Measurements from ENCODE around the gene CLDN9. TPM values are rescaled to one million over a fixed set of nuclear protein-coding genes. Genes with fewer than 3 reads are reported as not detected.

CLDN9 gene
- total and polyA plus RNA-seq, 5 donors from 2014 or later, result not detected

- H3K27ac Mint-ChIP-seq, result peak overlapping the region in 1 of 3 donors; percentile 42
- Histone ChIP-seq H3K4me1 (ENCODE audit: control insufficient read depth, insufficient read depth, low read length, poor library complexity, severe bottlenecking) (peaks cover 26% of the 10 kb centered on the region), H3K27me3 (ENCODE audit: control insufficient read depth, insufficient read depth, low read length) (no peaks in the 10 kb centered on the region), H3K27ac (ENCODE audit: insufficient read depth, low read length, poor library complexity, severe bottlenecking) (no peak overlapping the region), H3K9me3 (ENCODE audit: control insufficient read depth in 2 of 2, low read length in 2 of 2) (no peaks in the 10 kb centered on the region), H3K36me3 (ENCODE audit: control insufficient read depth, insufficient read depth, low read length) (no peaks in the 10 kb centered on the region), H3K4me3 (ENCODE audit: low read depth, low read length) (no peak overlapping the region)
- DNase-seq (no peak), ATAC-seq (ENCODE audit: low read depth in 2 of 2) (no peak)
- no peaks in the 10 kb centered on the region for H3K9me3 Mint-ChIP-seq
- H3K4me1 Mint-ChIP-seq, result peaks cover 0 to 18% (median 4%) of the 10 kb centered on the region in 4 donors
- H3K36me3 Mint-ChIP-seq, result no peaks in the 10 kb centered on the region
- peak overlapping the region; percentile 10 to 87 (median 73) for H3K4me3 Mint-ChIP-seq
- peaks cover 13% of the 10 kb centered on the region for H3K27me3 Mint-ChIP-seq
These were observed 30.3 kb upstream of the CLDN9 start for GRCh38 chr16:2982402-2982801.

GRCh38 chr16:2983706-2984136 is 29.0 kb upstream of the CLDN9 start:
- DNase-seq, result peak; percentile 31 to 54 (median 52)
- Mint-ChIP-seq H3K4me3 (peak overlapping the region in 2 of 4 donors; percentile 15 to 50), H3K9me3 (no peaks in the 10 kb centered on the region), H3K36me3 (no peaks in the 10 kb centered on the region), H3K27ac (no peak overlapping the region), H3K4me1 (peaks cover 0 to 18% (median 4%) of the 10 kb centered on the region in 4 donors), H3K27me3 (peaks cover 19% of the 10 kb centered on the region)
- no peak overlapping the region for H3K4me3 ChIP-seq (ENCODE audit: low read depth, low read length)
- H3K27ac ChIP-seq (ENCODE audit: insufficient read depth, low read length, poor library complexity, severe bottlenecking), result no peak overlapping the region
- peak; percentile 44 to 49 for ATAC-seq (ENCODE audit: low read depth in 2 of 2)
- H3K9me3 ChIP-seq (ENCODE audit: control insufficient read depth in 2 of 2, low read length in 2 of 2), result no peaks in the 10 kb centered on the region
- no peaks in the 10 kb centered on the region for H3K27me3 ChIP-seq (ENCODE audit: control insufficient read depth, insufficient read depth, low read length)
- no peaks in the 10 kb centered on the region for H3K36me3 ChIP-seq (ENCODE audit: control insufficient read depth, insufficient read depth, low read length)
- H3K4me1 ChIP-seq (ENCODE audit: control insufficient read depth, insufficient read depth, low read length, poor library complexity, severe bottlenecking), result peaks cover 26% of the 10 kb centered on the region

- no peak overlapping the region for H3K27ac Mint-ChIP-seq
- no peaks in the 10 kb centered on the region for H3K9me3 Mint-ChIP-seq
- H3K4me1 Mint-ChIP-seq, result peaks cover 0 to 18% (median 4%) of the 10 kb centered on the region in 4 donors
- Histone ChIP-seq H3K36me3 (ENCODE audit: control insufficient read depth, insufficient read depth, low read length) (no peaks in the 10 kb centered on the region), H3K4me3 (ENCODE audit: low read depth, low read length) (no peak overlapping the region), H3K27me3 (ENCODE audit: control insufficient read depth, insufficient read depth, low read length) (no peaks in the 10 kb centered on the region), H3K4me1 (ENCODE audit: control insufficient read depth, insufficient read depth, low read length, poor library complexity, severe bottlenecking) (peaks cover 15% of the 10 kb centered on the region), H3K9me3 (ENCODE audit: control insufficient read depth in 2 of 2, low read length in 2 of 2) (no peaks in the 10 kb centered on the region), H3K27ac (ENCODE audit: insufficient read depth, low read length, poor library complexity, severe bottlenecking) (no peak overlapping the region)
- no peak for ATAC-seq (ENCODE audit: low read depth in 2 of 2)
- H3K27me3 Mint-ChIP-seq, result peaks cover 19% of the 10 kb centered on the region
- H3K36me3 Mint-ChIP-seq, result no peaks in the 10 kb centered on the region
- H3K4me3 Mint-ChIP-seq, result no peak overlapping the region
- DNase-seq, result no peak
These were observed 27.3 kb upstream of the CLDN9 start for GRCh38 chr16:2985462-2985861.

GRCh38 chr16:2985893-2986355 is 26.8 kb upstream of the CLDN9 start:
- no peaks in the 10 kb centered on the region for H3K36me3 Mint-ChIP-seq
- H3K4me1 Mint-ChIP-seq, result peaks cover 0 to 15% (median 4%) of the 10 kb centered on the region in 4 donors
- Histone ChIP-seq H3K27ac (ENCODE audit: insufficient read depth, low read length, poor library complexity, severe bottlenecking) (no peak overlapping the region), H3K4me3 (ENCODE audit: low read depth, low read length) (no peak overlapping the region), H3K27me3 (ENCODE audit: control insufficient read depth, insufficient read depth, low read length) (no peaks in the 10 kb centered on the region), H3K36me3 (ENCODE audit: control insufficient read depth, insufficient read depth, low read length) (no peaks in the 10 kb centered on the region), H3K4me1 (ENCODE audit: control insufficient read depth, insufficient read depth, low read length, poor library complexity, severe bottlenecking) (peaks cover 11% of the 10 kb centered on the region), H3K9me3 (ENCODE audit: control insufficient read depth in 2 of 2, low read length in 2 of 2) (no peaks in the 10 kb centered on the region)
- peak overlapping the region in 1 of 3 donors; percentile 84 for H3K27ac Mint-ChIP-seq
- DNase-seq (no peak), ATAC-seq (ENCODE audit: low read depth in 2 of 2) (no peak)
- H3K4me3 Mint-ChIP-seq, result peak overlapping the region in 1 of 4 donors; percentile 79
- peaks cover 19% of the 10 kb centered on the region for H3K27me3 Mint-ChIP-seq
- no peaks in the 10 kb centered on the region for H3K9me3 Mint-ChIP-seq

GRCh38 chr16:2986623-2987188 is 26.0 kb upstream of the CLDN9 start:
- H3K9me3 ChIP-seq (ENCODE audit: control insufficient read depth in 2 of 2, low read length in 2 of 2), result no peaks in the 10 kb centered on the region
- no peak for DNase-seq
- no peak for ATAC-seq (ENCODE audit: low read depth in 2 of 2)
- H3K27ac Mint-ChIP-seq, result no peak overlapping the region
- peaks cover 0 to 10% (median 2%) of the 10 kb centered on the region in 4 donors for H3K4me1 Mint-ChIP-seq
- H3K4me3 ChIP-seq (ENCODE audit: low read depth, low read length), result no peak overlapping the region
- no peaks in the 10 kb centered on the region for H3K36me3 ChIP-seq (ENCODE audit: control insufficient read depth, insufficient read depth, low read length)
- H3K4me3 Mint-ChIP-seq, result no peak overlapping the region
- peaks cover 16% of the 10 kb centered on the region for H3K27me3 Mint-ChIP-seq
- H3K27ac ChIP-seq (ENCODE audit: insufficient read depth, low read length, poor library complexity, severe bottlenecking), result no peak overlapping the region
- H3K27me3 ChIP-seq (ENCODE audit: control insufficient read depth, insufficient read depth, low read length), result no peaks in the 10 kb centered on the region
- no peaks in the 10 kb centered on the region for H3K9me3 Mint-ChIP-seq
- no peaks in the 10 kb centered on the region for H3K36me3 Mint-ChIP-seq
- H3K4me1 ChIP-seq (ENCODE audit: control insufficient read depth, insufficient read depth, low read length, poor library complexity, severe bottlenecking), result peaks cover 9% of the 10 kb centered on the region

- Histone ChIP-seq H3K27me3 (ENCODE audit: control insufficient read depth, insufficient read depth, low read length) (no peaks in the 10 kb centered on the region), H3K36me3 (ENCODE audit: control insufficient read depth, insufficient read depth, low read length) (no peaks in the 10 kb centered on the region), H3K9me3 (ENCODE audit: control insufficient read depth in 2 of 2, low read length in 2 of 2) (no peaks in the 10 kb centered on the region), H3K4me1 (ENCODE audit: control insufficient read depth, insufficient read depth, low read length, poor library complexity, severe bottlenecking) (peaks cover 9% of the 10 kb centered on the region), H3K27ac (ENCODE audit: insufficient read depth, low read length, poor library complexity, severe bottlenecking) (no peak overlapping the region), H3K4me3 (ENCODE audit: low read depth, low read length) (no peak overlapping the region)
- Mint-ChIP-seq H3K9me3 (no peaks in the 10 kb centered on the region), H3K27me3 (peaks cover 14% of the 10 kb centered on the region), H3K4me3 (no peak overlapping the region), H3K4me1 (peaks cover 0 to 7% (median 0%) of the 10 kb centered on the region in 4 donors), H3K36me3 (no peaks in the 10 kb centered on the region), H3K27ac (no peak overlapping the region)
- no peak for ATAC-seq (ENCODE audit: low read depth in 2 of 2)
- DNase-seq, result no peak
These were observed 25.4 kb upstream of the CLDN9 start for GRCh38 chr16:2987286-2987685.

- H3K4me1 ChIP-seq (ENCODE audit: control insufficient read depth, insufficient read depth, low read length, poor library complexity, severe bottlenecking), result peaks cover 9% of the 10 kb centered on the region
- no peaks in the 10 kb centered on the region for H3K27me3 ChIP-seq (ENCODE audit: control insufficient read depth, insufficient read depth, low read length)
- DNase-seq (no peak), ATAC-seq (ENCODE audit: low read depth in 2 of 2) (no peak)
- Mint-ChIP-seq H3K4me3 (no peak overlapping the region), H3K27ac (no peak overlapping the region), H3K36me3 (no peaks in the 10 kb centered on the region), H3K9me3 (no peaks in the 10 kb centered on the region), H3K27me3 (peaks cover 10% of the 10 kb centered on the region), H3K4me1 (peaks cover 0 to 6% (median 0%) of the 10 kb centered on the region in 4 donors)
- no peaks in the 10 kb centered on the region for H3K36me3 ChIP-seq (ENCODE audit: control insufficient read depth, insufficient read depth, low read length)
- H3K9me3 ChIP-seq (ENCODE audit: control insufficient read depth in 2 of 2, low read length in 2 of 2), result no peaks in the 10 kb centered on the region
- H3K27ac ChIP-seq (ENCODE audit: insufficient read depth, low read length, poor library complexity, severe bottlenecking), result no peak overlapping the region
- no peak overlapping the region for H3K4me3 ChIP-seq (ENCODE audit: low read depth, low read length)
These were observed 24.9 kb upstream of the CLDN9 start for GRCh38 chr16:2987833-2988232.

GRCh38 chr16:2988590-2989099 is 24.1 kb upstream of the CLDN9 start:
- no peaks in the 10 kb centered on the region for H3K9me3 ChIP-seq (ENCODE audit: control insufficient read depth in 2 of 2, low read length in 2 of 2)
- Mint-ChIP-seq H3K9me3 (no peaks in the 10 kb centered on the region), H3K4me1 (peaks cover 0 to 3% (median 0%) of the 10 kb centered on the region in 4 donors), H3K4me3 (peak overlapping the region in 2 of 4 donors; percentile 10 to 42), H3K36me3 (no peaks in the 10 kb centered on the region), H3K27ac (no peak overlapping the region), H3K27me3 (peaks cover 10% of the 10 kb centered on the region)
- DNase-seq, result no peak
- no peaks in the 10 kb centered on the region for H3K27me3 ChIP-seq (ENCODE audit: control insufficient read depth, insufficient read depth, low read length)
- no peak for ATAC-seq (ENCODE audit: low read depth in 2 of 2)
- peaks cover 4% of the 10 kb centered on the region for H3K4me1 ChIP-seq (ENCODE audit: control insufficient read depth, insufficient read depth, low read length, poor library complexity, severe bottlenecking)
- H3K4me3 ChIP-seq (ENCODE audit: low read depth, low read length), result no peak overlapping the region
- H3K27ac ChIP-seq (ENCODE audit: insufficient read depth, low read length, poor library complexity, severe bottlenecking), result no peak overlapping the region
- H3K36me3 ChIP-seq (ENCODE audit: control insufficient read depth, insufficient read depth, low read length), result no peaks in the 10 kb centered on the region
